DMS53 (cell line): Measurements from ENCODE around the gene LIMCH1.
A peak's percentile ranks its signal among the peaks of the same experiment; 100 is the strongest.

Source experiments
- DNase-seq: peaks from one replicate; lab custom pipeline; 2025; lab: John Stamatoyannopoulos, UW

Gene LIMCH1

GRCh38 chr4:41528512-41529205 lies 9.3 kb upstream of the LIMCH1 start:
- no peak for DNase-seq

- DNase-seq: no peak
These were observed 7.2 kb upstream of the LIMCH1 start for GRCh38 chr4:41530741-41531140.

- DNase-seq: no peak
These were observed 5.6 kb upstream of the LIMCH1 start for GRCh38 chr4:41532336-41532735.

DNA sequence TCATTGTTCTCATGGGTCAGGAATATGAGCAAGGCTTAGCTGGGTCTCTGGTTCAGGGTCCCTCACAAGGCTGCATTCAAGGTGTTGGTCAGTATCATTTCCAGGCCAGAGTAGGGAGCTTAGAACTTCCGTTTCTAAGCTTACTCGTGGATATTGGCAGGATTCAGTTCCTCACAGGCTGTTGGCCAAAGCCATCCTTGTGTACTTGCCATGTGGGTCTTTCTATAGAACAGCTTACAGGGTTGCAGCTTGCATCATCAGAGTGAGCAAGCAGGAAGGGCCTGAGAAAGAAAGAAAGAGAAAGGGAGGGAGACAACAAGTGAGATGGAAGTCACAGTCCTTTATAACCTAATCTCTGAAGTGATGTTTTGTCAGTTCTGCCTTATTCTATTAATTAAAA lies 5.1 kb upstream of the LIMCH1 start:
- no peak for DNase-seq

DNA sequence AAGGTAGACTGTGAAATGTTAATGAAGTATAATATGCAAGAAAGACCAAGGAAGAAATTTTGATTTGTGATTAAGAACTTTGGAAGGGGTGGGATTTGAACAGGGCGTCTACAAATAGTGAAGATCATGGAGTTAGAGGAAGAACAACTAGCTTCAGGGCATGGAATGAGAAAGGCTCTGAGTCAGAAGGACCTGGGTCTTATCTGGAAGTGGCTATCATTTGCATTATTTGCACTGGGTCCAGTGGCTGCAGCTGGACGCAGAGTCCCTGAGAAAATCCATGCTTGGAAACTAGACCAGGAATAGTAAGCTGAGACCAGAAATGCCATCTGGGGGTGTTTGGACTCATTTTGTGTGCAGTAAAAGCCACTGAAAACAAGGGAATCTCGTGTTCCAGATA lies 4.3 kb upstream of the LIMCH1 start:
- DNase-seq: no peak

GRCh38 chr4:41534404-41534803 lies 3.6 kb upstream of the LIMCH1 start:
- no peak for DNase-seq

DNA sequence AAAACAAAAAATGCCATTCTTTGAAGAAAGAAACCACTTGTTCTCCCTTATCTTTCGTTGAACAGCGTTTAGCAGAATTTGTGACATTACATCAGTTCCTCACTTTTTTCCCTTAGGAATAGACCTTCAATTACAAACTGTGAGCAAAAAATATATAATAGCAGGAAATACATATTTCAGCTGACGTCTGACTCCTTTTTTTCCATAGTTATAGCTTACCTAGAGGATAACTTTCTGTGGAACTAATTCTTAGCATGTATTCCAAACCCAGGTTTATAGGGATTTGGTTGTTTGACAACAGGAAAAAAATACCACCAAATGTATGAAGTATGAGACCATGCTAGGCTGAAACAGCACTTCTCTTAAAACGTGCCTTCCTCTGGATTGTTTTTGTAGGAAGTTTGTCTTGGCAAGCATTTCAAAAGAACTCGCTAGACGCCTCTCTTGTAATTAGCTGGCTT lies 2.0 kb upstream of the LIMCH1 start:
- no peak for DNase-seq

DNA sequence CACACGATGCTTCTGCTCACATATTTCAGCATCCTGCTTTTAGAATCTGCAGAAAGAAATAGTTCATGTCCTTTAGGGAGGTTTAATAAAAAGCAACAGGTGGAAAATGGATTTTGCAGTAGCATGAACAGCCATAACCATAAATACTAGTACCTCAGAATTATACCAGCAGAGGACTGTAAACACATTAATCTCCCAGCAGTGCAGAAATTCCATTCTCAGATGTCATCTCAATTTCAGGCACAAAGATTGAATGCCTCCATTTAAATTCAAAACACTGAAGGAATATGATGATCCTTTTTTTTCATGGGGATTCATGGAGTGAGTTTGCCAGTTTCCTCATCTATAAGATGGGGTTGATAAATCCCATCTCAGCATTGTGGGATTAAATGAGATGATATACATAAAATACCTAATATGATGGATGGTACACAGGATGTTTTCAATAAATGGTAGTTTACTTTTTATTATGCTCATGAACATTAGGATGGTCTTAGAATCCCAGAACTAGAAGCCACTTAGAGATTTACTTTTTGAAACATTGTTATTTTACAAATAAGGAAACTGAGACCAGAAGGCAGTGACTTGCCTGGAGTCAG lies 566 bp upstream of the LIMCH1 start:
- DNase-seq: no peak

GRCh38 chr4:41538887-41539498 lies 1.0 kb downstream of the LIMCH1 start:
- DNase-seq: no peak

- DNase-seq: no peak
These were observed 1.8 kb downstream of the LIMCH1 start for GRCh38 chr4:41539711-41540110.

DNA sequence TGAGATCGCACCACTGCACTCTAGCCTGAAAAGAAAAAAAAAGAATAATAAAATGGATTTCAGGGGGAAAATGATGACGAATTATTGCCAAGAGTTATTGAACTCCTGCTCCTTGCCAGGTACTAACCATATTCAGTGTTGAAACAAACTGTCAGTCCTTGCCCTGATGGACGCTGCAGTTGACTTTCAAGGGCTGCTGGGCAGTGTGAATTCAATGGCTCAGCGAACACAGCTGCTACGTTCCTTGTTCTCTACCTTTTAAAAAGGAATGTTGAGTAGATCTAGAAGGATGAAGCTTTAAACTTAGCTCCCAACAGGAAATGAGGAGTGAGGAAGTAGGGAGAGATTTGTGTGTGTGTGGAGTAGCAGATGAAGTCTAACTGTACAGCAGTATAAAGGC lies 2.7 kb downstream of the LIMCH1 start:
- no peak for DNase-seq

DNA sequence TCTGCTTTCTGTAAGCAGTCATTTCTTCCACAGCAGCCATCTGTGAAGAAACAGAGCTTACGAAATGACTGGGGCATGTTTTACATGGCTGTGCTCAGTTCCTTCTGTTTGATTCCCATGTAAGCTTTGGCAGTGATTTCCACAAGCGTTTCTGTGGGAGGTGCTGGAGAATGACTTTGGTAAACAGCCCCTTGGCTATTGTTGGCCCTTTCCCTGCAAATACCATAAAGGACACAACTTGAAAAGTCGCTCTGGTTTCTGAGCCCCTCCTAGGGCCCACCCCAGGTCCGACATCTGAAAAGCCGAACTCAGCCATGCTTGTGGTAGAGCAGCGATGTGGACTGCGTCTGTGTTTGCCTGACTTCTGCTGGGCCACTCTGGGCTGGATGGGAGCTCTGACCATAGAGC lies 3.7 kb downstream of the LIMCH1 start:
- no peak for DNase-seq

- DNase-seq: no peak
These were observed 4.7 kb downstream of the LIMCH1 start for GRCh38 chr4:41542526-41543275.

GRCh38 chr4:41545238-41545637 lies 7.3 kb downstream of the LIMCH1 start:
- DNase-seq: no peak

- DNase-seq: no peak
These were observed 8.7 kb downstream of the LIMCH1 start for GRCh38 chr4:41546638-41547037.

- no peak for DNase-seq
These were observed 10.4 kb downstream of the LIMCH1 start for GRCh38 chr4:41548305-41548880.

DNA sequence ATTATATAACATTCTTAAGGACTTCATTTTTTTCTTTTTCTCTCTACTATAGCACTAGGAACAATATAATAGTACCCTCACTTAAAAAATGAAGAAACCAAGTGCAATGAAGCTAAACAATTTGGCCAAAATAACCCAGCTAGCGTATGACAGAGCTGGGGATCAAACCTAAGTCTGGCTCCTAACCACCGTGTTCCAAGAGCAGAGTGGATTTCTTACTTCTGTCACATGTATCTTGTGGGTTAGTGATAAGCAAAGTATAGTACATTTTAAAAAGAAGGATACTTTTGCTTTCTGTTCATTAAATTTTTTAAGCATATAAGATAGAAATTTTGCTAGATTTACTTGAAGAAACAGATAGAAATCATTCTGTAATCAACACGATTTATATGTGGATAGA lies 11.5 kb downstream of the LIMCH1 start:
- no peak for DNase-seq

- DNase-seq: peak; percentile 79
These were observed 12.4 kb downstream of the LIMCH1 start for GRCh38 chr4:41550308-41550707.

- no peak for DNase-seq
These were observed 13.6 kb downstream of the LIMCH1 start for GRCh38 chr4:41551536-41551935.

DNA sequence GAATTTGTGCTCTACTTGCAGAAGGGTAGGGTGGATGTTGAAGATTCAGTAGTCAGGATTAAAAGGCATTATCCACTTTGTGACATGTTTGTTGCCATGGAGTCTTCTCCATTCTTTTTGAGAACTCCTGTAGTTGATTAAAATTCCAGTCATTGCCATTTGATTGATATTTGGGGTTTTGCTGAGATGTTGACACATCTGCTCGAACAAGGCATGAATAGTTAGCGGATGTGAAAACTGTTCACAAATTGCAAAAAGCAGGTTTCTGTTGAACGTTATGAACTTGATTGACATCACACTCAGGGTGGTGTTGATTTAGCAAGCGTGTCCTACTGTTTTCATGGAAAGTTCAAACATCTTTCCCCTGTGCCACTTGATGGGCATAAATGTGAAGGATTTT lies 16.9 kb downstream of the LIMCH1 start:
- no peak for DNase-seq

DNA sequence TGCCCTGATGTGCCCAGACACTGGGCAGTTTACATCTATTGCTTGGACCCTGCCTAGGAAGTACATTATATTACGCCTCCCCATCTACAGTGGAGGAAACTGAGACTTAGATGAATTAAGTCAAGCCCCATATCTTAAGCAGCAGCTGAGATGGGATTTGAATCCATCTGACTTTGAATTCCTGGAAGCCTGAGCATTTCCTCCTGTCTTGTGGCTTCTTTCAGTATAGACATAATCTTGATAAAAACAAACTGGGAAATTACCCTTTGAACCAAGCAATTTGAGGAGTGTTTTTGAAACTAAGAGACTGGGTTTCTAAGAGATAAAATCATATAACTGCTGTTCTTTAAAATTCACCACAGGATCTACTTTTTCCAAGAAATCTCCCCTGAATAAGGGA lies 18.6 kb downstream of the LIMCH1 start:
- no peak for DNase-seq

DNA sequence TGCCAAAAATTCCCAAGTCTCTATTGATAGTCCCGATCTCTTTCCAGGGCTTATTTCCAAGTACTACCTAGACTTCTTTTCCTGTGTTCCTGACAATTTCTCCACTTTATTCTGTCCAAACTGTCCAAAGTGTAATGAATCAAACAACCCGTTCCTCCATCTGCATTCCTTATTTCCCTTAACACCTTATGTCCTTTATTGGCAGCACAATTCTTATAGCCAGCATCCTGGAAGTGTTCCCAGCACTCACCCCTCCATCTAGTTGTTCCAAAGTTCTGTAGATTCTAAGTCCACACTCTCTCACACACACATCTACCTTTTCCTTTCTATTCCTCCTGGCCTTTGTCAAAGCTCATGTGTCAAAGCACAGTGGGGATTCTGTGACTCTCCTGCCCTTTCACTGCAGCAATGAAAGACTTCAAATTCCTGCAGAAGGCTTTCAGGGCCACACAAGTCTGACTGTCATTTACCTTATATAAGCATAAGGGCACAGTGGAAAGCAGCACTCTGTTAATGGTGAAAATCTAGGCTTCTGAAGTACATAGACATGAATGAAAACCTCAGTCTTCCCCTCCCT lies 22.1 kb downstream of the LIMCH1 start:
- no peak for DNase-seq
